ENCODE results near the gene TEKTIP1. TPM values are rescaled to one million over a fixed set of nuclear protein-coding genes. Genes with fewer than 3 reads are reported as not detected.
"Not testable (repeated sequence)": the region's sequence is repeated elsewhere in the genome, so short reads cannot be mapped to it uniquely, and the experiment has no call there.

TEKTIP1 gene
- total RNA-seq, 2 donors from 2014 or later, result not detected

GRCh38 chr19:3575949-3576673 lies 37.1 kb downstream of the TEKTIP1 start:
- H3K4me3 ChIP-seq, result peak overlapping the region; percentile 14 to 31
- DNase-seq (ENCODE audit: low spot score), result no peak
- H3K36me3 ChIP-seq, result peaks cover 5% of the 10 kb centered on the region
- no peak overlapping the region for H3K27ac ChIP-seq
- TF ChIP-seq, protein P1, sequence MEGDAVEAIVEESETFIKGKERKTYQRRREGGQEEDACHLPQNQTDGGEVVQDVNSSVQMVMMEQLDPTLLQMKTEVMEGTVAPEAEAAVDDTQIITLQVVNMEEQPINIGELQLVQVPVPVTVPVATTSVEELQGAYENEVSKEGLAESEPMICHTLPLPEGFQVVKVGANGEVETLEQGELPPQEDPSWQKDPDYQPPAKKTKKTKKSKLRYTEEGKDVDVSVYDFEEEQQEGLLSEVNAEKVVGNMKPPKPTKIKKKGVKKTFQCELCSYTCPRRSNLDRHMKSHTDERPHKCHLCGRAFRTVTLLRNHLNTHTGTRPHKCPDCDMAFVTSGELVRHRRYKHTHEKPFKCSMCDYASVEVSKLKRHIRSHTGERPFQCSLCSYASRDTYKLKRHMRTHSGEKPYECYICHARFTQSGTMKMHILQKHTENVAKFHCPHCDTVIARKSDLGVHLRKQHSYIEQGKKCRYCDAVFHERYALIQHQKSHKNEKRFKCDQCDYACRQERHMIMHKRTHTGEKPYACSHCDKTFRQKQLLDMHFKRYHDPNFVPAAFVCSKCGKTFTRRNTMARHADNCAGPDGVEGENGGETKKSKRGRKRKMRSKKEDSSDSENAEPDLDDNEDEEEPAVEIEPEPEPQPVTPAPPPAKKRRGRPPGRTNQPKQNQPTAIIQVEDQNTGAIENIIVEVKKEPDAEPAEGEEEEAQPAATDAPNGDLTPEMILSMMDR (IDR thresholded peaks at IDR 0.05), result no peak
- H3K27me3 ChIP-seq, result no peaks in the 10 kb centered on the region
- peaks cover 0 to 28% of the 10 kb centered on the region in 2 donors for H3K4me1 ChIP-seq
- H3K9me3 ChIP-seq, result no peaks in the 10 kb centered on the region

- Histone ChIP-seq H3K27ac (peak overlapping the region in 1 of 2 donors; percentile 48), H3K36me3 (peaks cover 5% of the 10 kb centered on the region), H3K27me3 (no peaks in the 10 kb centered on the region), H3K4me3 (peak overlapping the region; percentile 14 to 31), H3K9me3 (no peaks in the 10 kb centered on the region), H3K4me1 (peaks cover 0 to 26% of the 10 kb centered on the region in 2 donors)
- TF ChIP-seq, protein P1 (IDR thresholded peaks at IDR 0.05), result no peak
- no peak for DNase-seq (ENCODE audit: low spot score)
These were observed 37.9 kb downstream of the TEKTIP1 start for GRCh38 chr19:3576696-3577443.

DNA sequence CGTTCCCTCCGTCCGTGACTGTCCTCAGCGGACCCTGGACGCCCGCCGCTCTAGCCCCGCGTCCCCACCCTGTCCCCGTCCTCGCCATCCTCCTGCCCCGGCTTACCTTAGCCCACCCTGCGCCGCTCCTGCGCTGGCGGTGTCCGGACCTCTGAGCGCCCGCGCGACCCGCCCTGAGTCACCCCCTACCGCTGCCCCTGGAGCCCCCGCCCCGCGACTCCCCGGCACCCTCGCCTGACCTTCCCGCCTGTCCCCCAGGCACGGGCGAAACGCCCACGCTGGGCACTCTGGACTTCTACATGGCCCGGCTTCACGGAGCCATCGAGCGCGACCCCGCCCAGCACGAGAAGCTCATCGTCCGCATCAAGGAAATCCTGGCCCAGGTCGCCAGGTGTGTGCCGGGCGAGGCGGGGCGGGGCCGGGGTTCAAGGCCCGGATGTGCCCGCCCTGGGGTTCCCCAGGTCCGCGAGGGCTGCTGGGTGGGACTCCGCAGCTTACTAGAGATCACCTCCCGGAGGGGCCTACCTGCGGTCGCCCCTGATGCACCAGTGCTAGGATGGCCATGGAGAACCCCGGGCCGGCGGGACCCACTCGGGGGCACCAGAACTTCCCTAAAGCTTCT lies 38.9 kb downstream of the TEKTIP1 start:
- no peak overlapping the region for H3K4me3 ChIP-seq
- peaks cover 0 to 22% of the 10 kb centered on the region in 2 donors for H3K4me1 ChIP-seq
- DNase-seq (ENCODE audit: low spot score), result no peak
- H3K9me3 ChIP-seq, result no peaks in the 10 kb centered on the region
- peaks cover 5% of the 10 kb centered on the region for H3K36me3 ChIP-seq
- no peak overlapping the region for H3K27ac ChIP-seq
- TF ChIP-seq, protein P1 (IDR thresholded peaks at IDR 0.05), result no peak
- H3K27me3 ChIP-seq, result no peaks in the 10 kb centered on the region

GRCh38 chr19:3578390-3578789 lies 39.4 kb downstream of the TEKTIP1 start:
- TF ChIP-seq, protein P1 (IDR thresholded peaks at IDR 0.05), result no peak

GRCh38 chr19:3580156-3580934 lies 41.4 kb downstream of the TEKTIP1 start:
- H3K27ac ChIP-seq, result peak overlapping the region; percentile 2 to 63
- peak; percentile 74 for DNase-seq (ENCODE audit: low spot score)
- no peaks in the 10 kb centered on the region for H3K36me3 ChIP-seq
- no peak overlapping the region for H3K4me3 ChIP-seq
- no peaks in the 10 kb centered on the region for H3K9me3 ChIP-seq
- H3K4me1 ChIP-seq, result peaks cover 0 to 16% of the 10 kb centered on the region in 2 donors
- TF ChIP-seq, protein P1 (IDR thresholded peaks at IDR 0.05), result no peak
- no peaks in the 10 kb centered on the region for H3K27me3 ChIP-seq

More at GRCh38 chr19:3578390-3578789, 39.4 kb downstream of the TEKTIP1 start:
- Histone ChIP-seq H3K4me1 (peaks cover 0 to 19% of the 10 kb centered on the region in 2 donors), H3K4me3 (no peak overlapping the region), H3K27ac (no peak overlapping the region), H3K27me3 (no peaks in the 10 kb centered on the region), H3K9me3 (no peaks in the 10 kb centered on the region), H3K36me3 (peaks cover 5% of the 10 kb centered on the region)
- no peak for DNase-seq (ENCODE audit: low spot score)

GRCh38 chr19:3581792-3582191 lies 42.8 kb downstream of the TEKTIP1 start:
- H3K4me1 ChIP-seq, result peaks cover 0 to 18% of the 10 kb centered on the region in 2 donors
- not testable (repeated sequence) for H3K9me3 ChIP-seq; H3K27me3 ChIP-seq; H3K27ac ChIP-seq; DNase-seq (ENCODE audit: low spot score); H3K4me3 ChIP-seq; H3K36me3 ChIP-seq

- H3K9me3 ChIP-seq; H3K27me3 ChIP-seq; H3K36me3 ChIP-seq; H3K4me3 ChIP-seq; DNase-seq (ENCODE audit: low spot score); H3K27ac ChIP-seq: not testable (repeated sequence)
- H3K4me1 ChIP-seq, result peaks cover 0 to 19% of the 10 kb centered on the region in 2 donors
These were observed 45.2 kb downstream of the TEKTIP1 start for GRCh38 chr19:3584036-3584802.

All from right atrium auricular region (tissue), 2 donors.